IPS-11a (cell line): ENCODE results near the gene PPP1R9B.

Source experiments
- H3K4me3 ChIP-seq: one replicate; pipeline ENCODE4 v1.5.1; 2013; ENCODE audit warnings: low read depth, low read length, control low read depth

The PPP1R9B gene

GRCh38 chr17:50150354-50151040 is at the start of gene PPP1R9B:
TSS of gene PPP1R9B (minus strand) at chr17:50150677. CDS start at chr17:50150513, 164 bp downstream.
- H3K4me3 ChIP-seq = peak within 1 kb of the TSS; percentile 56

GRCh38 chr17:50199803-50200456 is 49.5 kb upstream of the PPP1R9B start:
- peak overlapping the region; percentile 77 for H3K4me3 ChIP-seq

GRCh38 chr17:50199211-50199802 is 48.8 kb upstream of the PPP1R9B start:
- peak overlapping the region; percentile 77 for H3K4me3 ChIP-seq

GRCh38 chr17:50198026-50198669 is 47.7 kb upstream of the PPP1R9B start:
- no peak overlapping the region for H3K4me3 ChIP-seq

- no peak overlapping the region for H3K4me3 ChIP-seq
Measured at GRCh38 chr17:50196826-50197225, 46.3 kb upstream of the PPP1R9B start.

GRCh38 chr17:50196036-50196435 is 45.6 kb upstream of the PPP1R9B start:
- H3K4me3 ChIP-seq = no peak overlapping the region

- H3K4me3 ChIP-seq = no peak overlapping the region
Measured at GRCh38 chr17:50194934-50195865, 44.7 kb upstream of the PPP1R9B start.

- no peak overlapping the region for H3K4me3 ChIP-seq
Measured at GRCh38 chr17:50194140-50194933, 43.9 kb upstream of the PPP1R9B start.

GRCh38 chr17:50192618-50193291 is 42.3 kb upstream of the PPP1R9B start:
- no peak overlapping the region for H3K4me3 ChIP-seq

GRCh38 chr17:50192144-50192617 is 41.7 kb upstream of the PPP1R9B start:
- no peak overlapping the region for H3K4me3 ChIP-seq

GRCh38 chr17:50191359-50192143 is 41.1 kb upstream of the PPP1R9B start:
- H3K4me3 ChIP-seq = no peak overlapping the region

- no peak overlapping the region for H3K4me3 ChIP-seq
Measured at GRCh38 chr17:50190603-50191358, 40.3 kb upstream of the PPP1R9B start.

GRCh38 chr17:50190293-50190602 is 39.8 kb upstream of the PPP1R9B start:
- H3K4me3 ChIP-seq = no peak overlapping the region

GRCh38 chr17:50189550-50190292 is 39.2 kb upstream of the PPP1R9B start:
- no peak overlapping the region for H3K4me3 ChIP-seq

- H3K4me3 ChIP-seq = no peak overlapping the region
Measured at GRCh38 chr17:50188921-50189549, 38.6 kb upstream of the PPP1R9B start.

GRCh38 chr17:50188531-50188920 is 38.0 kb upstream of the PPP1R9B start:
- H3K4me3 ChIP-seq = no peak overlapping the region
